Measurements from ENCODE around the gene CCDC107. TPM values are rescaled to one million over a fixed set of nuclear protein-coding genes. Genes with fewer than 3 reads are reported as not detected.

Gene CCDC107
- total RNA-seq, 2 donors from 2014 or later, result 75.2 to 92.2 TPM

DNA sequence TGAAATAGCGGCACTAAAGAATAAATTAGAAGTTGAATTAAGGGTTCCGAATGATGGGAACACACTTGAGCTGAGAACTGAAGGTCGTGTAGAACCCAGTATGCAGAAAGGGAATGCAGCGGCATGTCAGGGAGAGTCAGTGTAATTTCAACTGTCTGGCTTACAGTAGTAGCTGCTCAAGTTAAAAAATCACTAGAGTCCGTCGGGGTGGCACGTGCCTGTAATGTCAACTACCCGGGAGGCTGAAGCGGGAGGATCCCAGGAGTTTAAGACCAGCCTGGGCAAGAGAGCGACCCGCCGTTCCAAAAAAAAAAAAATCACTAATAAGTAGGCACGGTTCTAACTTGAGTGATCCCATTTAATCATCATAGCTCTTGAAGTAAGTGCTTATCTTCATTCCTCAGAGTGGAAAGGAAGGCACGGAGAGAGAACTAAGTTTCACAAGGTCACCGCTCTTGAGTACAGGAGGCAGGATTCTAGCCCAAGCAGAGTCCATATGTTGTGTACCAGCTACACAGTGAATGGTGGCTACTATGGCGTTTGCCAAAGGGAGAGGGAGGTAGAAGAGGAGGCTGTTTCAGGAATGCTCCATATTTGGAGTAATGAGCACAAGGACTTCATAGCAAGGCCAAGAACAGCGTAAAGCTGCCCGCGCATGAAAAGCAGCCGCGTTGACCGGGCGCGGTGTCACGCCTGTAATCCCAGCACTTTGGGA is 1.1 kb upstream of the CCDC107 start:
- DNase-seq (ENCODE audit: low spot score) (no peak), ATAC-seq (ENCODE audit: insufficient number of reproducible peaks, low FRiP score, low read depth) (no peak)
- H3K36me3 ChIP-seq, result peaks cover 10% of the 10 kb centered on the region
- H3K9me3 ChIP-seq, result no peaks in the 10 kb centered on the region
- peaks cover 22 to 45% of the 10 kb centered on the region in 2 donors for H3K4me1 ChIP-seq (ENCODE audit: control insufficient read depth in 1 of 2, low read depth in 2 of 2)
- TF ChIP-seq, protein P1, sequence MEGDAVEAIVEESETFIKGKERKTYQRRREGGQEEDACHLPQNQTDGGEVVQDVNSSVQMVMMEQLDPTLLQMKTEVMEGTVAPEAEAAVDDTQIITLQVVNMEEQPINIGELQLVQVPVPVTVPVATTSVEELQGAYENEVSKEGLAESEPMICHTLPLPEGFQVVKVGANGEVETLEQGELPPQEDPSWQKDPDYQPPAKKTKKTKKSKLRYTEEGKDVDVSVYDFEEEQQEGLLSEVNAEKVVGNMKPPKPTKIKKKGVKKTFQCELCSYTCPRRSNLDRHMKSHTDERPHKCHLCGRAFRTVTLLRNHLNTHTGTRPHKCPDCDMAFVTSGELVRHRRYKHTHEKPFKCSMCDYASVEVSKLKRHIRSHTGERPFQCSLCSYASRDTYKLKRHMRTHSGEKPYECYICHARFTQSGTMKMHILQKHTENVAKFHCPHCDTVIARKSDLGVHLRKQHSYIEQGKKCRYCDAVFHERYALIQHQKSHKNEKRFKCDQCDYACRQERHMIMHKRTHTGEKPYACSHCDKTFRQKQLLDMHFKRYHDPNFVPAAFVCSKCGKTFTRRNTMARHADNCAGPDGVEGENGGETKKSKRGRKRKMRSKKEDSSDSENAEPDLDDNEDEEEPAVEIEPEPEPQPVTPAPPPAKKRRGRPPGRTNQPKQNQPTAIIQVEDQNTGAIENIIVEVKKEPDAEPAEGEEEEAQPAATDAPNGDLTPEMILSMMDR (IDR thresholded peaks at IDR 0.05), result no peak
- no peaks in the 10 kb centered on the region for H3K27me3 ChIP-seq (replicated peaks; ENCODE audit: insufficient read depth)
- H3K27ac ChIP-seq, result peak overlapping the region; percentile 99
- peak overlapping the region; percentile 98 for H3K4me3 ChIP-seq

DNA sequence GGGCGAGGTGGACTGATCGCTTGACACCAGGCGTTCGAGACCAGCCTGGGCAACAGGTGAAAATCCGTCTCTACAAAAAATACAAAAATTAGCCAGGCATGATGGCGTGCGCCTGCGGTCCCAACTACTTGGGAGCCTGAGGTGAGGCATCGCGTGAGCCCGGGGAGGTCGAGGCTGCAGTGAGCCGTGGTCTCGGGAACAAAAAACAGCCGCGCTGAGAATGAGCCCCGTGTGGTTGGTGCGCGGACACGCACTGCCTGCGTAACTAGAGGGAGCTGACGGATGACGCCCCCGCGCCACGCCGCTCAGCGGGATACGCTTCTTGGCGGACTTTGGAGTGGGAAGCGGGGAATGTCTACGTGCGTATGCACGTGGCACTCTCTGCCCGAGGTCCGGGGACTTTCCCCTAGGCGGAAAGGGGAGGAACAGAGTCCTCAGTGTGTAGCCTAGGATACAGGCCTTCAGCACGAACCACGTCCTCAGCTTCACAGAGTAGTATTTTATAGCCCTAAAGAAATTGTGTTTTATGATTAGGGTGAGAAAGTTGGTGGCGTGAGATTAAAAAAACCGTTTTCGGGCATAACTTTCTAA is 451 bp upstream of the CCDC107 start, which contains the start of gene RMRP:
TSS of gene RMRP (minus strand) at position 474 of the 591 bp plus-strand sequence.
- TF ChIP-seq, protein P1 (IDR thresholded peaks at IDR 0.05), result peak; percentile 57
- DNase-seq (ENCODE audit: low spot score), result peak; percentile 88
- peaks cover 22 to 46% of the 10 kb centered on the region in 2 donors for H3K4me1 ChIP-seq (ENCODE audit: control insufficient read depth in 1 of 2, low read depth in 2 of 2)
- H3K27me3 ChIP-seq (replicated peaks; ENCODE audit: insufficient read depth), result no peaks in the 10 kb centered on the region
- peak within 1 kb of the TSS; percentile 99 for H3K27ac ChIP-seq
- H3K36me3 ChIP-seq, result peaks cover 10% of the 10 kb centered on the region
- peak within 1 kb of the TSS; percentile 98 for H3K4me3 ChIP-seq
- no peaks in the 10 kb centered on the region for H3K9me3 ChIP-seq
- peak; percentile 89 for ATAC-seq (ENCODE audit: insufficient number of reproducible peaks, low FRiP score, low read depth)

DNA sequence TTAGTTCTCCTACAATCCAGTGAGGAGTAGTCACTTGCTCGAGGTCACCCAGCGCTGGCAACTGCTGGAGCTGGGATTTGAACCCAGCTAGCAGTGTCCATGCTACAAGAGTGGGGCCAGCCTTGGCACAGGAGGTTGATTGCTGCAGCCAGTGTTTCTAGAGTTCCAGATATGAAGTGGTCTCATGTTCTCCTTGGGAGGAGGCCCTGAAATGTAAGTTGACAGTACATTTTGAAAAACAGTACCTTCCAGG is 802 bp downstream of the CCDC107 start:
- H3K4me3 ChIP-seq, result peak overlapping the region; percentile 98
- peaks cover 22 to 48% of the 10 kb centered on the region in 2 donors for H3K4me1 ChIP-seq (ENCODE audit: control insufficient read depth in 1 of 2, low read depth in 2 of 2)
- H3K27ac ChIP-seq, result peak overlapping the region; percentile 99
- peak; percentile 10 for ATAC-seq (ENCODE audit: insufficient number of reproducible peaks, low FRiP score, low read depth)
- DNase-seq (ENCODE audit: low spot score), result no peak
- TF ChIP-seq, protein P1 (IDR thresholded peaks at IDR 0.05), result no peak
- H3K9me3 ChIP-seq, result no peaks in the 10 kb centered on the region
- H3K36me3 ChIP-seq, result peaks cover 10% of the 10 kb centered on the region
- no peaks in the 10 kb centered on the region for H3K27me3 ChIP-seq (replicated peaks; ENCODE audit: insufficient read depth)

DNA sequence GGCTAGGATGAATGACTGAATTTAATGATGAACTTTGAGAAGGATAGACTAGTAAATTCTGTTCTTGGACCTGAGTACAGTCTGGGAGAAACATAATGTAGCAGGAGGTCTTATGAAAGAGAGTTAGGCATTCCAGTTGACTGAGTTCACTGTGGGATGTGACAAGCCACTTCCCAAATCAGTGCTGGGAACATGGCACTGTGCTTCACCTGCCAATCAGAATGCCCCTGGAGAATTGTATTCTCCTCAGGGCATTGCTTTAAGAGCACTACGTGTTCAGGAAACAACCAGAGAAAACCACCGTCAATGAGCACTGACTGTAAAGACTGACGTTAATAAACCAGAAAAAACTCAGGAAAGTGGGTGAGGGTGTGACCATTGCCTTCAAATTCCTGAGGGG is 1.2 kb downstream of the CCDC107 start:
- ATAC-seq (ENCODE audit: insufficient number of reproducible peaks, low FRiP score, low read depth) (peak; percentile 66), DNase-seq (ENCODE audit: low spot score) (no peak)
- Histone ChIP-seq H3K4me3 (peak overlapping the region; percentile 98), H3K36me3 (peaks cover 10% of the 10 kb centered on the region), H3K27ac (peak overlapping the region; percentile 99), H3K27me3 (replicated peaks; ENCODE audit: insufficient read depth) (no peaks in the 10 kb centered on the region), H3K9me3 (no peaks in the 10 kb centered on the region), H3K4me1 (ENCODE audit: control insufficient read depth in 1 of 2, low read depth in 2 of 2) (peaks cover 22 to 53% of the 10 kb centered on the region in 2 donors)
- TF ChIP-seq, protein P1 (IDR thresholded peaks at IDR 0.05), result no peak

DNA sequence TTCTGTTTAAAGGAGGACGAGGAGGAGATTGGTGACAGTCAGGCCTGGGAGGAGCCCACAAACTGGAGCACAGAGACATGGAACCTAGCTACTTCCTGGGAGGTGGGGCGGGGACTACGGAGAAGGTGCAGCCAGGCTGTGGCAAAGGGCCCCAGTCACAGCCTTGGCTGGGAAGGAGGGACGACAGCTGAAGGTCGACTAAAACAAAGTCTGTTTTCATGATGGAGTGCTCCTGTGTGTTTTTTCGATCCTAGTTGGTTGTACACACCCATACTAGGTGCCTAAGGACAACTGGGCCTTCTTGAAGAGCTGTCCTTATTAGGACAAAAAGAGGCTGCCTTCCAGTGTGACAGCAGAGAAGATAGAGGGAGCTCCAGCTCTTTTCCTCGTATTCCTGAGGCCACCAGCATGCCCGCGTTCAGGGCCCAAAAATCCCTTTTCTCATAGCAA is 2.9 kb downstream of the CCDC107 start:
- Histone ChIP-seq H3K4me1 (ENCODE audit: control insufficient read depth in 1 of 2, low read depth in 2 of 2) (peaks cover 34 to 64% of the 10 kb centered on the region in 2 donors), H3K36me3 (peaks cover 10% of the 10 kb centered on the region), H3K4me3 (peak overlapping the region; percentile 98), H3K27ac (peak overlapping the region; percentile 99), H3K9me3 (no peaks in the 10 kb centered on the region), H3K27me3 (replicated peaks; ENCODE audit: insufficient read depth) (no peaks in the 10 kb centered on the region)
- DNase-seq (ENCODE audit: low spot score) (no peak), ATAC-seq (ENCODE audit: insufficient number of reproducible peaks, low FRiP score, low read depth) (no peak)
- TF ChIP-seq, protein P1 (IDR thresholded peaks at IDR 0.05), result peak; percentile 42
